ENCODE results near the gene DSCAML1.

The DSCAML1 gene

DNA sequence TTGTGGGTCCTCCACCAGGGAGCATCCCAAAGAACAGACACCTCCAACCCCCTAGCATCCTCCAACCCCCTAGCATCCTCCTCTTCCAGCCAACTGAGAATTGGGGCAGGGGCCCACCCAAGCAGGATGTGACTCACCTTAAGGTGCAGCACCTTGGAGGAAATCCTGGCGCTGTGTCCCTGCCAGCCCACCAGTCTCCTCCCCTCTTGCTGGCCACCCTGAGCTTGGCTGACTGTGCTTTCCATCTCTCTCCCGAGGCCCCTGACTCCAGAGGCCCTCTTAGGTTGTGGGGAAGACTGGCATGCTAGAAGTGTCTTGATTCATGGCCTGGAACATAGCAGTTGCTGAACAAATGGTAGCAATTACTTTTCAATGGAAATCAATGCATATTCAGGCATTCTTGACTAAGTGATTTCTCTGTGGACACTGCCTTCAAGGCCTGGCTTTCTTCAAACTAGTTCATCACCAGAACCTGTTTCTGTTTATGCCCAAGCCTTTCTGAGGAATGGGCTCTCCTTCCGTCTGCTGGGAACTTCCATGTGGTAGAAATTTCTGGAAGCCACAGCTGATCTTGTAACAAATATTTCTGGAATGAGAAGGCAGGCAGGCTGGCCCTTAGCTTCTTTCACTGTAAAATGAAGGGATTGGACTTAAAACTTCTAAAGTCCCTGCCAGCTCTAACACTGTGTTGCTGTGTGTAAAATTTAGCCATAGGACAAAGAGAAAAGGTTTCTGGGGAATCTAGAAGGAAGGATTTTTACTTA is 408.8 kb downstream of the DSCAML1 start:
- DNase-seq, result no peak

GRCh38 chr11:117385906-117386305 is 411.1 kb downstream of the DSCAML1 start:
- no peak for DNase-seq

- no peak for DNase-seq
These were observed 411.5 kb downstream of the DSCAML1 start for GRCh38 chr11:117385471-117385870.

DNA sequence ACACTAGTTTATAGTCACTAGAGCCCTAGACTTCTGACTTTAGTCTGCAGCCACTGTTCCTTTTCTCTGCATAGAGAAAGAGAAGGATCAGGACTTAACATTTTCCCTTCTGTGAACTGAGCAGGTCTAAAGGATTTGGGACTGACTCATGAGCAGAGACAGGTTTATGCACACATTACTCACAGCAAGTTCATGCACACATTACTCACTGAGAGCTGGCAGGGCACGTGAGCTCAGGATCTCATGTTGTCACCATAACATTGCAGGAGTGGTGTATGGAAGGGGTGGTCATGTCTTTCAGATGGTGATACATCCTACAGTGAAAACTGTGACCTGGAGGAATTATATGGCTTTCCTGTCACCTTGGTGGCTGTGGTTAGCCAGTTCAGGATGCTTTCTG is 413.0 kb downstream of the DSCAML1 start:
- DNase-seq, result no peak

- no peak for DNase-seq
These were observed 414.3 kb downstream of the DSCAML1 start for GRCh38 chr11:117382746-117383145.

- no peak for DNase-seq
These were observed 415.3 kb downstream of the DSCAML1 start for GRCh38 chr11:117381481-117382387.

- DNase-seq, result no peak
These were observed 416.3 kb downstream of the DSCAML1 start for GRCh38 chr11:117380676-117381075.

DNA sequence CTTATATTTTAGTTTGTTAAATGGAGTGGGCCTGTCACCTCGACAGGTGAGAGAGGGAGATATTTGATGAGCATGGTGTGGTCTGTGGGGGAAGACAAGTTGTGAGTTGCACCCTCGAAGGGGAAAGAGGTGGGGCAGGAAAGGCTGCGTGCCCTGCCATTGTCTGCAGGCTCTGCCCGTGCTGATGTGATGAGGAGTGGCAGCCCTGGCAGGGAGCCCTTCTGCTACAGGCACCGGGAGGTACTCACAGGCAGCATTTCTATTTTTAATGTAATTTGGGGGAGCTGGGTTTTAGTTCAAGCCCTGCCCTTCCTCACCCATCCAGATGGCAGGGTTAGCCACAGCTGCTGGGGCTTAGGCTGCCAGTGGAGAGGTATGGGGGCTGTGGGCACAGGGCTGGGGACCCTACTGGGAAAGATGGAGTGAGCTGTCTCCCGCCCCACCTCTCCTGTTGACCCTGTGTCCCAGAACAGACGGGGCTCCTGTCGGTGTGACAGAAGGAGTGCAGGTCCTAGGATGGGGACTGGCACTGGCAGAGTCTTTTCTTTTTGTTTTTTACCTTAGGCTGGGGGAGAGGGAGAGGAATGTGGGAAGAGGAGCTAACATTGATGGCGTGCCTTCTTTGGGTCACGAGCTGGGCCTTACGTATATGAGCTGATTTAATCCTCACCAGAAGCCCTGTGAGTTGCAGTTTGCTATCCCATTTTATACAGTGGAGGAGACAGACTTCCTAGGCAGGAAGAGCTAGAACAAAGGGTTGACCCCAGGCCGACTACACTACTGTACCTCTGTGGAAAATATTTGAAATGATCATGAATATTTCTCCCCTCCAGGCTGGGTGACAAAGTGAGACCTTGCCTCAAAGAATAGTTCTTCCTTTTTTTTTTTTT is 417.8 kb downstream of the DSCAML1 start:
- no peak for DNase-seq

Data from NCI-H748 treated with DMSO at 0.1 percent for 48 hours (cell line).